G401 (cell line): ENCODE measurements around the gene MRPS11. TPM values are rescaled to one million over a fixed set of nuclear protein-coding genes. Genes with fewer than 3 reads are reported as not detected.
"Not testable (repeated sequence)": the region's sequence is repeated elsewhere in the genome, so short reads cannot be mapped to it uniquely, and the experiment has no call there.

Experiments
- DNase-seq: peaks from one replicate; pipeline ENCODE4 v3.0.0-alpha.2; 2015; ENCODE audit warnings: low spot score
- in situ Hi-C: cut with HindIII; loops from 2 replicates; pipeline ENCODE4 v1.10.0; 2016; ENCODE audit warnings: low sequenced_read_pairs, mixed read lengths
- total RNA-seq: library from RNA; depleted of rRNA; stranded (reverse); fragments of >200 nt; shearing (Covaris generic); gene quantifications from 2 replicates; pipeline ENCODE4 v1.2.3, GENCODE V29; 2014

Gene MRPS11
- total RNA-seq, 1 experiment from 2014 or later: 63.9 TPM

GRCh38 chr15:88484682-88485331 lies 17.3 kb downstream of the MRPS11 start:
- DNase-seq: no peak

GRCh38 chr15:88487178-88487795 lies 19.8 kb downstream of the MRPS11 start:
- in situ Hi-C loops: no loop called here
- no peak for DNase-seq

More at GRCh38 chr15:88484682-88485331, 17.3 kb downstream of the MRPS11 start:
- in situ Hi-C loops: no loop called here

- in situ Hi-C loops: no loop called here
- DNase-seq: no peak
Observed at GRCh38 chr15:88487796-88488523, 20.5 kb downstream of the MRPS11 start.

GRCh38 chr15:88489321-88489720 lies 21.8 kb downstream of the MRPS11 start:
- in situ Hi-C loops: no loop called here
- no peak for DNase-seq

- in situ Hi-C loops: no loop called here
- no peak for DNase-seq
Observed at GRCh38 chr15:88490036-88490435, 22.5 kb downstream of the MRPS11 start.

GRCh38 chr15:88491158-88491557 lies 23.6 kb downstream of the MRPS11 start:
- peak; percentile 49 for DNase-seq
- in situ Hi-C loops: no loop called here

GRCh38 chr15:88493844-88494243 lies 26.3 kb downstream of the MRPS11 start:
- DNase-seq: no peak
- in situ Hi-C loops: no loop called here

- in situ Hi-C loops: no loop called here
- peak; percentile 77 for DNase-seq
Observed at GRCh38 chr15:88497109-88497765, 29.7 kb downstream of the MRPS11 start.

- no peak for DNase-seq
- in situ Hi-C loops: no loop called here
Observed at GRCh38 chr15:88498996-88499395, 31.5 kb downstream of the MRPS11 start.

- in situ Hi-C loops: no loop called here
- DNase-seq: no peak
Observed at GRCh38 chr15:88504445-88504844, 36.9 kb downstream of the MRPS11 start.

GRCh38 chr15:88505721-88506120 lies 38.2 kb downstream of the MRPS11 start:
- in situ Hi-C loops: no loop called here

GRCh38 chr15:88506628-88507027 lies 39.1 kb downstream of the MRPS11 start:
- no peak for DNase-seq
- in situ Hi-C loops: no loop called here

More at GRCh38 chr15:88505721-88506120, 38.2 kb downstream of the MRPS11 start:
- DNase-seq: no peak

GRCh38 chr15:88509321-88509720 lies 41.8 kb downstream of the MRPS11 start:
- in situ Hi-C loops: no loop called here
- no peak for DNase-seq

- in situ Hi-C loops: no loop called here
- DNase-seq: no peak
Observed at GRCh38 chr15:88509964-88510363, 42.5 kb downstream of the MRPS11 start.

- in situ Hi-C loops: no loop called here
- DNase-seq: no peak
Observed at GRCh38 chr15:88511161-88511560, 43.7 kb downstream of the MRPS11 start.

- in situ Hi-C loops: no loop called here
- no peak for DNase-seq
Observed at GRCh38 chr15:88512078-88512477, 44.6 kb downstream of the MRPS11 start.

- in situ Hi-C loops: no loop called here
- DNase-seq: no peak
Observed at GRCh38 chr15:88512601-88513000, 45.1 kb downstream of the MRPS11 start.

- no peak for DNase-seq
- in situ Hi-C loops: no loop called here
Observed at GRCh38 chr15:88513195-88513594, 45.7 kb downstream of the MRPS11 start.

- in situ Hi-C loops: no loop called here
- DNase-seq: no peak
Observed at GRCh38 chr15:88518903-88519302, 51.4 kb downstream of the MRPS11 start.

GRCh38 chr15:88524094-88524493 lies 56.6 kb downstream of the MRPS11 start:
- DNase-seq, in situ Hi-C loops: not testable (repeated sequence)
